Lung (tissue), 12 donors: Measurements from ENCODE around the gene ZG16. TPM values are rescaled to one million over a fixed set of nuclear protein-coding genes. Genes with fewer than 3 reads are reported as not detected.
"Not testable (repeated sequence)": the region's sequence is repeated elsewhere in the genome, so short reads cannot be mapped to it uniquely, and the experiment has no call there.

Source experiments
- ATAC-seq: fragments of 200-7000 bp; cut with Tn5 transposase; one replicate; pipeline ENCODE4 v1.9.1; 2020; ENCODE audit warnings: moderate number of reproducible peaks; ENCODE audit not compliant: insufficient read depth, low FRiP score
- DNase-seq, 3 donors: peaks; one replicate each; pipeline ENCODE4 v3.0.0-alpha.2; 2013 to 2017
- H3K27ac ChIP-seq, 2 donors: one replicate each; pipeline ENCODE4 v1.5.1; 2013; ENCODE audit warnings: mild to moderate bottlenecking in 2 of 2, moderate library complexity in 2 of 2, control low read depth in 1 of 2, inconsistent platforms in 1 of 2, low read depth in 1 of 2, low read length in 1 of 2
- H3K27me3 ChIP-seq, 3 donors: one replicate each; pipeline ENCODE4 v1.5.1; 2013; ENCODE audit warnings: low read length in 2 of 3; ENCODE audit not compliant: control insufficient read depth in 3 of 3, insufficient read depth in 3 of 3
- H3K36me3 ChIP-seq, 4 donors: one replicate each; pipeline ENCODE4 v1.5.1; 2013; ENCODE audit warnings: low read length in 4 of 4, mild to moderate bottlenecking in 1 of 4, moderate library complexity in 1 of 4; ENCODE audit not compliant: control insufficient read depth in 4 of 4, insufficient read depth in 4 of 4
- H3K4me1 ChIP-seq, 5 donors: one replicate each; pipeline ENCODE4 v1.5.1; 2013; ENCODE audit warnings: low read length in 5 of 5, mild to moderate bottlenecking in 2 of 5, moderate library complexity in 1 of 5; ENCODE audit not compliant: control insufficient read depth in 5 of 5, insufficient read depth in 5 of 5
- H3K4me3 ChIP-seq: one replicate; pipeline ENCODE4 v1.5.1; 2013; ENCODE audit warnings: mild to moderate bottlenecking, control low read depth, moderate library complexity
- H3K9ac ChIP-seq, 2 donors: one replicate each; pipeline ENCODE4 v1.5.1; 2013; ENCODE audit warnings: low read length in 2 of 2, control low read depth in 1 of 2; ENCODE audit not compliant: insufficient read depth in 1 of 2
- H3K9me3 ChIP-seq, 4 donors: one replicate each; pipeline ENCODE4 v1.5.1; 2013; ENCODE audit warnings: low read length in 3 of 4, mild to moderate bottlenecking in 1 of 4, moderate library complexity in 1 of 4; ENCODE audit not compliant: control insufficient read depth in 4 of 4, insufficient read depth in 3 of 4
- CTCF ChIP-seq: IDR thresholded peaks from 2 replicates; pipeline ENCODE4 v1.5.1; 2012; ENCODE audit warnings: mild to moderate bottlenecking; ENCODE audit errors: control extremely low read depth, extremely low read depth
- WGBS, 2 donors: extraction: QIAGEN DNeasy Blood & Tissue Kit; methylation state at CpG; one replicate each; pipeline ENCODE4 v1.1.7; 2013; 5-methylcytosine and 5-hydroxymethylcytosine counted together
- polyA plus RNA-seq, 2 donors: library from polyadenylated mRNA; stranded (reverse); fragments of 200-250 nt; gene quantifications; one replicate each; pipeline ENCODE4 v1.2.1, GENCODE V29; 2013
- total RNA-seq, 2 donors: library from RNA; depleted of rRNA in 1 of 2; stranded (reverse); fragments of >200 nt in 1 of 2; gene quantifications; one replicate each; pipeline ENCODE4 v1.2.1, GENCODE V29; 2014 to 2021
- donor health status: control.
- donor health status: control.
- donor health status: Bipolar disorder and iron deficiency.
- donor health status: healthy.
- donor health status: DM: yes; HTN: yes; CAD: no.

Gene ZG16
- total and polyA plus RNA-seq, 4 donors: 0.01 to 0.06 (median 0.04) TPM; not detected in 1

GRCh38 chr16:29745121-29745852 is 32.8 kb upstream of the ZG16 start:
- Histone ChIP-seq H3K9ac (no peak overlapping the region), H3K4me1 (no peaks in the 10 kb centered on the region), H3K9me3 (no peaks in the 10 kb centered on the region), H3K27me3 (no peaks in the 10 kb centered on the region), H3K36me3 (no peaks in the 10 kb centered on the region), H3K27ac (peak overlapping the region in 1 of 2 donors; percentile 7), H3K4me3 (no peak overlapping the region)
- WGBS, 2 donors: 35 to 51% methylated on average over 15 to 16 of the region's 16 CpGs
- TF ChIP-seq CTCF: no peak
- DNase-seq: no peak
- no peak for ATAC-seq

GRCh38 chr16:29745853-29746345 is 32.2 kb upstream of the ZG16 start, which contains the start of gene C16orf54:
C16orf54 (minus strand) TSS chr16:29745990; CDS start chr16:29744951, 1,039 bp downstream.
- DNase-seq (peak; percentile 4 to 25 (median 16)), ATAC-seq (peak; percentile 83)
- no peaks in the 10 kb centered on the region for H3K4me1 ChIP-seq

GRCh38 chr16:29746518-29746917 is 31.5 kb upstream of the ZG16 start:
- not testable (repeated sequence) for H3K9ac ChIP-seq, DNase-seq, ATAC-seq, H3K4me3 ChIP-seq, H3K27ac ChIP-seq, H3K27me3 ChIP-seq, H3K36me3 ChIP-seq, H3K9me3 ChIP-seq, H3K4me1 ChIP-seq
- WGBS, 2 donors: 32 to 60% methylated on average over 4 of the region's 4 CpGs

More at GRCh38 chr16:29745853-29746345, 32.2 kb upstream of the ZG16 start, which contains the start of gene C16orf54:
- no peaks in the 10 kb centered on the region for H3K27me3 ChIP-seq
- no peaks in the 10 kb centered on the region for H3K9me3 ChIP-seq
- no peak within 1 kb of the TSS for H3K9ac ChIP-seq
- no peak for TF ChIP-seq CTCF
- no peak within 1 kb of the TSS for H3K4me3 ChIP-seq
- no peaks in the 10 kb centered on the region for H3K36me3 ChIP-seq
- WGBS, 2 donors: 16 to 56% methylated on average over 12 of the region's 12 CpGs
- peak within 1 kb of the TSS in 1 of 2 donors; percentile 7 for H3K27ac ChIP-seq

- no peaks in the 10 kb centered on the region for H3K36me3 ChIP-seq
- 94 to 95% methylated on average over 30 of the region's 30 CpGs for WGBS, 2 donors
- H3K27ac ChIP-seq: no peak overlapping the region
- no peaks in the 10 kb centered on the region for H3K9me3 ChIP-seq
- H3K4me3 ChIP-seq: no peak overlapping the region
- H3K4me1 ChIP-seq: no peaks in the 10 kb centered on the region
- no peaks in the 10 kb centered on the region for H3K27me3 ChIP-seq
- DNase-seq (no peak), ATAC-seq (no peak)
- no peak overlapping the region for H3K9ac ChIP-seq
- no peak for TF ChIP-seq CTCF
Observed at GRCh38 chr16:29747947-29748759, 29.9 kb upstream of the ZG16 start.

- WGBS, 2 donors: 65 to 83% methylated on average over 4 of the region's 4 CpGs
Observed at GRCh38 chr16:29748760-29749149, 29.3 kb upstream of the ZG16 start.

More at GRCh38 chr16:29748760-29749149, 29.3 kb upstream of the ZG16 start:
- H3K36me3 ChIP-seq, H3K27me3 ChIP-seq, DNase-seq, ATAC-seq, H3K9ac ChIP-seq, H3K9me3 ChIP-seq, H3K27ac ChIP-seq, H3K4me3 ChIP-seq, H3K4me1 ChIP-seq: not testable (repeated sequence)
